H1 (cell line): ENCODE data around the gene DOCK9. TPM values are rescaled to one million over a fixed set of nuclear protein-coding genes. Genes with fewer than 3 reads are reported as not detected.

Experiments
- CTCF ChIA-PET: fragments of 300-600 bp; sonication (Branson Sonifier 250); formaldehyde crosslinking; loops from one replicate; lab custom pipeline; 2021; ENCODE audit not compliant: partially characterized antibody; lab: Charles Lee
- POLR2A ChIA-PET: fragments of 300-600 bp; sonication (Branson Sonifier 250); formaldehyde crosslinking; loops from one replicate; lab custom pipeline; 2021; ENCODE audit warnings: inconsistent platforms; ENCODE audit not compliant: partially characterized antibody; lab: Charles Lee
- DNase-seq, 2 experiments: peaks; one replicate each; pipeline versions ENCODE4 v3.0.0 to v3.0.0-alpha.2; 2010 to 2022; ENCODE audit warnings: low spot score in 2 of 2, low read depth in 1 of 2, mixed read lengths in 1 of 2
- FAIRE-seq: peaks from 2 replicates; lab custom pipeline; 2011; peaks lifted over from hg19 to GRCh38; lab: Jason Lieb, UNC
- H2AFZ ChIP-seq: 2 replicates; pipeline ENCODE4 v1.8.1; 2012; ENCODE audit warnings: low read length, inconsistent platforms
- H2AK5ac ChIP-seq: 2 replicates; pipeline ENCODE4 v1.6.1; 2013; ENCODE audit warnings: low read depth, low read length
- H2BK120ac ChIP-seq: replicated peaks from 2 replicates; pipeline ENCODE3; 2013; ENCODE audit warnings: low read depth, low read length, inconsistent platforms
- H2BK12ac ChIP-seq: 2 replicates; pipeline ENCODE4 v1.6.1; 2013; ENCODE audit warnings: low read depth, low read length
- H2BK15ac ChIP-seq: 2 replicates; pipeline ENCODE4 v1.6.1; 2013; ENCODE audit warnings: low read length
- H2BK20ac ChIP-seq: 2 replicates; pipeline ENCODE4 v1.6.1; 2013; ENCODE audit warnings: low read length
- H2BK5ac ChIP-seq: 2 replicates; pipeline ENCODE4 v1.6.1; 2013; ENCODE audit warnings: low read depth, low read length
- H3K14ac ChIP-seq: 2 replicates; pipeline ENCODE4 v1.6.1; 2013; ENCODE audit warnings: inconsistent platforms; ENCODE audit not compliant: insufficient read length
- H3K18ac ChIP-seq: 2 replicates; pipeline ENCODE4 v1.6.1; 2013; ENCODE audit warnings: low read length; ENCODE audit errors: extremely low read depth
- H3K23ac ChIP-seq: 2 replicates; pipeline ENCODE4 v1.6.1; 2013; ENCODE audit warnings: inconsistent platforms; ENCODE audit not compliant: insufficient read length
- H3K23me2 ChIP-seq: 2 replicates; pipeline ENCODE4 v1.6.1; 2013; ENCODE audit warnings: low read depth, low read length
- H3K27ac ChIP-seq: 2 replicates; pipeline ENCODE4 v1.6.1; 2011; ENCODE audit warnings: low read depth, low read length, inconsistent platforms
- H3K27me3 ChIP-seq, 4 experiments: replicated peaks in 1 of 4; 1 replicate in 1 of 4; 2 replicates in 3 of 4; pipeline versions ENCODE4 v1.6.1 to v1.8.1; 2011 to 2013; ENCODE audit warnings: low read length in 3 of 4, mild to moderate bottlenecking in 3 of 4, inconsistent platforms in 2 of 4, mixed read lengths in 2 of 4, moderate library complexity in 1 of 4; ENCODE audit not compliant: control insufficient read depth in 3 of 4, insufficient read depth in 3 of 4; ENCODE audit errors: extremely low read depth in 1 of 4
- H3K36me3 ChIP-seq, 4 experiments: 2 replicates each; pipeline versions ENCODE4 v1.6.1 to v1.8.1; 2011 to 2013; ENCODE audit warnings: mild to moderate bottlenecking in 4 of 4, low read length in 3 of 4, moderate library complexity in 2 of 4, control low read depth in 1 of 4, inconsistent platforms in 1 of 4; ENCODE audit not compliant: insufficient read depth in 4 of 4, control insufficient read depth in 2 of 4
- H3K4ac ChIP-seq: replicated peaks from 2 replicates; pipeline ENCODE3; 2013; ENCODE audit warnings: low read length, low read depth, mixed read lengths, inconsistent platforms; ENCODE audit not compliant: insufficient read length
- H3K4me1 ChIP-seq, 4 experiments: replicated peaks in 1 of 4; 1 replicate in 1 of 4; 2 replicates in 3 of 4; pipeline versions ENCODE4 v1.6.1 to v1.8.1; 2011 to 2013; ENCODE audit warnings: low read length in 3 of 4, inconsistent platforms in 2 of 4, mixed read lengths in 1 of 4; ENCODE audit not compliant: insufficient read depth in 4 of 4, control insufficient read depth in 3 of 4
- H3K4me2 ChIP-seq, 2 experiments: 2 replicates each; pipeline versions ENCODE4 v1.6.1 to v1.8.1; 2011 to 2013; ENCODE audit warnings: low read depth in 2 of 2, low read length in 2 of 2, control low read depth in 1 of 2, inconsistent platforms in 1 of 2, mild to moderate bottlenecking in 1 of 2; ENCODE audit not compliant: insufficient read depth in 1 of 2
- H3K4me3 ChIP-seq, 4 experiments: fragments of 200-600, 300-600 bp in 1 of 4; sonication (generic), shearing (Covaris generic), sonication (Bioruptor Twin) in 1 of 4; 2 replicates each; pipeline versions ENCODE4 v1.5.1 to v1.8.1; 2011 to 2016; ENCODE audit warnings: low read length in 4 of 4, low read depth in 3 of 4, control low read depth in 2 of 4, inconsistent platforms in 2 of 4, mild to moderate bottlenecking in 2 of 4, mixed read lengths in 1 of 4, moderate library complexity in 1 of 4; ENCODE audit not compliant: insufficient read depth in 2 of 4; ENCODE audit errors: extremely low read depth in 1 of 4
- H3K56ac ChIP-seq: replicated peaks from 2 replicates; pipeline ENCODE3; 2013; ENCODE audit warnings: low read depth, mild to moderate bottlenecking, mixed read lengths, low read length, inconsistent platforms; ENCODE audit not compliant: insufficient read length
- H3K79me1 ChIP-seq: 2 replicates; pipeline ENCODE4 v1.6.1; 2013; ENCODE audit warnings: low read depth, low read length, control low read depth
- H3K79me2 ChIP-seq, 2 experiments: 2 replicates each; pipeline versions ENCODE4 v1.6.1 to v1.8.1; 2012 to 2013; ENCODE audit warnings: low read length in 2 of 2, mild to moderate bottlenecking in 2 of 2, inconsistent platforms in 1 of 2; ENCODE audit not compliant: insufficient read depth in 2 of 2, control insufficient read depth in 1 of 2
- H3K9ac ChIP-seq, 4 experiments: replicated peaks in 1 of 4; 1 replicate in 1 of 4; 2 replicates in 3 of 4; pipeline versions ENCODE4 v1.6.1 to v1.8.1; 2011 to 2013; ENCODE audit warnings: low read depth in 3 of 4, low read length in 3 of 4, control low read depth in 2 of 4, mild to moderate bottlenecking in 2 of 4, moderate library complexity in 2 of 4, inconsistent platforms in 1 of 4; ENCODE audit errors: extremely low read depth in 1 of 4
- H3K9me3 ChIP-seq, 2 experiments: 2 replicates each; pipeline versions ENCODE4 v1.6.1 to v1.8.1; 2012 to 2013; ENCODE audit warnings: mild to moderate bottlenecking in 2 of 2, moderate library complexity in 2 of 2, control low read depth in 1 of 2, inconsistent platforms in 1 of 2, low read depth in 1 of 2, low read length in 1 of 2, mixed read lengths in 1 of 2; ENCODE audit not compliant: insufficient read depth in 2 of 2
- H4K20me1 ChIP-seq, 2 experiments: replicated peaks in 1 of 2; 2 replicates each; pipeline versions ENCODE3 to v1.8.1; 2011 to 2013; ENCODE audit warnings: inconsistent platforms in 2 of 2, low read length in 2 of 2, mild to moderate bottlenecking in 1 of 2; ENCODE audit not compliant: insufficient read depth in 2 of 2, control insufficient read depth in 1 of 2
- H4K5ac ChIP-seq: 2 replicates; pipeline ENCODE4 v1.6.1; 2013; ENCODE audit warnings: low read length, low read depth, mixed read lengths, inconsistent platforms; ENCODE audit not compliant: insufficient read length
- H4K8ac ChIP-seq: 2 replicates; pipeline ENCODE4 v1.8.0; 2013; ENCODE audit warnings: mild to moderate bottlenecking, moderate library complexity, low read length, inconsistent platforms; ENCODE audit not compliant: insufficient read depth; ENCODE audit errors: extremely low read depth
- H4K91ac ChIP-seq: replicated peaks from 2 replicates; pipeline ENCODE3; 2013; ENCODE audit warnings: low read length, mixed read lengths, inconsistent platforms; ENCODE audit not compliant: insufficient read length
- ASH2L ChIP-seq: fragments of 200-600, 300-600 bp; sonication (generic); IDR thresholded peaks from one replicate; pipeline ENCODE4 v1.7.1; 2017; ENCODE audit warnings: low read length
- BACH1 ChIP-seq: IDR thresholded peaks from 2 replicates; pipeline ENCODE4 v1.6.1; 2012; ENCODE audit warnings: low read length, improper control_type of control experiment
- BCL11A ChIP-seq, 2 experiments: IDR thresholded peaks; one replicate each; pipeline ENCODE4 v1.6.1; 2011; ENCODE audit warnings: low read depth in 2 of 2, low read length in 2 of 2, mild to moderate bottlenecking in 2 of 2
- BRCA1 ChIP-seq: IDR thresholded peaks from 2 replicates; pipeline ENCODE4 v1.6.1; 2012; ENCODE audit warnings: low read depth, low read length, improper control_type of control experiment
- CBX5 ChIP-seq: fragments of 300-800, 300-1000 bp; sonication (generic); IDR thresholded peaks from 2 replicates; pipeline ENCODE4 v1.7.1; 2016; ENCODE audit warnings: antibody characterized with exemption, low read length, low read depth
- CBX8 ChIP-seq: fragments of 300-800, 300-1000 bp; sonication (generic); IDR thresholded peaks from 2 replicates; pipeline ENCODE4 v1.7.1; 2016; ENCODE audit warnings: low read depth, low read length, borderline replicate concordance
- GABPA ChIP-seq: IDR thresholded peaks from 2 replicates; pipeline ENCODE4 v1.6.1; 2011; ENCODE audit warnings: mild to moderate bottlenecking, low read length, moderate library complexity, borderline replicate concordance; ENCODE audit not compliant: insufficient read depth
- GTF2F1 ChIP-seq: IDR thresholded peaks from 2 replicates; pipeline ENCODE4 v1.6.1; 2012; ENCODE audit warnings: low read depth, low read length, improper control_type of control experiment, borderline replicate concordance
- SAP30 ChIP-seq: fragments of 300-600 bp; sonication (generic); IDR thresholded peaks from 2 replicates; pipeline ENCODE4 v1.7.1; 2012; ENCODE audit warnings: low read length, moderate library complexity, mild to moderate bottlenecking, inconsistent platforms; ENCODE audit not compliant: insufficient read depth, insufficient replicate concordance
- SIX5 ChIP-seq: IDR thresholded peaks from 2 replicates; pipeline ENCODE4 v1.6.1; 2011; ENCODE audit warnings: mild to moderate bottlenecking, low read depth, low read length
- SRF ChIP-seq: IDR thresholded peaks from 2 replicates; pipeline ENCODE4 v1.6.1; 2011; ENCODE audit warnings: mild to moderate bottlenecking, low read depth, low read length, moderate library complexity
- SUZ12 ChIP-seq: fragments of 200-600 bp; sonication (generic); IDR thresholded peaks from 2 replicates; pipeline ENCODE4 v1.6.1; 2012; ENCODE audit warnings: mild to moderate bottlenecking, inconsistent platforms, low read length, moderate library complexity, mixed read lengths
- WGBS, 2 experiments: shearing (Covaris generic) in 1 of 2; methylation state at CpG; one replicate each; pipeline versions ENCODE4 v1.1.6 to v1.1.7; 2013 to 2015; ENCODE audit warnings: low lambda C conversion rate in 2 of 2, mixed read lengths in 2 of 2, inconsistent platforms in 1 of 2, low coverage in 1 of 2, missing lambda C conversion rate in 1 of 2; ENCODE audit not compliant: insufficient replicate concordance in 2 of 2, insufficient coverage in 1 of 2, insufficient read length in 1 of 2; ENCODE audit errors: extremely low coverage in 1 of 2, missing lambda C conversion rate in 1 of 2; 5-methylcytosine and 5-hydroxymethylcytosine counted together
- polyA plus RNA-seq, 7 experiments: library from polyadenylated mRNA; depleted of rRNA in 3 of 7; stranded (reverse) in 5 of 7; unstranded in 2 of 7; fragments of >200 nt in 5 of 7; fragments of 200-250 nt in 2 of 7; gene quantifications; 1 replicate in 5 of 7; 2 replicates in 1 of 7; 4 replicates in 1 of 7; pipeline versions ENCODE4 v1.2.1 to v1.2.3, GENCODE V29; 2011 to 2013; ENCODE audit warnings: missing spikeins in 2 of 7, mixed read lengths in 2 of 7
- total RNA-seq: library from RNA; stranded (reverse); fragmentation: NEBNext Ultra II Directional; extraction: Animal tissue kit (Norgen Biotek cat#: 25700); gene quantifications from 2 replicates; pipeline ENCODE4 v1.2.1, GENCODE V29; 2021

Gene DOCK9
- total and polyA plus RNA-seq, 2 of the 8 experiments (the other 6 are each of a cell fraction or from before 2014, with no cell fraction given): 21.6 to 31.5 TPM

DNA sequence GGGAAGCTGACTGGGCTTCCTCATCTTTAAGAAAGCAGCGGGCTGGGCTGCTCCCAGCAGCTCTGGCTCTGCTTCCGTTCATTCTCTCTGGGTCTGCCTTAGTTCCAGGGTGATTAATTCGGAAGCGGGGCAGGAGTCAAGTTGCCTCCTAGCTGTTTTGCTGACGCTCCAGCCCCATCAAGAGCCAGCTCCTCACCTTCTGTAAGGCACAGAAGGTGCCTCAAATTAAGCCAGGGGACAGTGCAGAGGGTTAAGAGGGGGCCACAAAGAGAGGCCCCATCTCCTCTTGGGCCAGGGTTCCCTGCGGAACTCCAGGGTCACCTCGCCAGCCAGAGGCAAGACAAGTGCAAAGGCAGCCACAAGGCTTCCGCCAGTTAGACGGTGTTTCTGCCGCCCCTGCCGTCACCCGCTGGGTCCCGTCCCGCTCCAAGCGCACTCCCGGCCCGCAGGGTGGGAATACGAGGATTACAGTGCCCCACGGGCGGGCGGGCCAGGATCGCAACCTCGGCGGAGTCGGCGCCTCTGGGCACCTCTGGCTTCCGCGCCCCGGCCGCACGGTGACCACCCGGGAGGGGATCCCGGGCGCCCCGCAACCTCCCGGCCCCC lies 225.9 kb downstream of the DOCK9 start:
- Histone ChIP-seq H3K4ac (no peak overlapping the region), H3K27me3 (peaks cover 0 to 23% (median 16%) of the 10 kb centered on the region in 4 experiments; a peak in 6 of 7 replicates), H3K4me1 (peaks cover 0 to 10% (median 6%) of the 10 kb centered on the region in 4 experiments; a peak in 4 of 7 replicates), H2BK15ac (peak overlapping the region; percentile 88; the same call in 1 of the 2 replicates), H3K56ac (no peak overlapping the region), H3K79me1 (no peaks in the 10 kb centered on the region), H3K23me2 (peaks cover 13% of the 10 kb centered on the region; the same call in 1 of the 2 replicates), H2BK120ac (no peak overlapping the region), H3K23ac (no peak overlapping the region), H2BK12ac (no peak overlapping the region), H4K8ac (0 out of 2 replicates have a peak overlapping the region, but pooled peaks have one; percentile 60), H2BK20ac (no peak overlapping the region), H3K14ac (no peak overlapping the region), H4K91ac (no peak overlapping the region), H3K27ac (no peak overlapping the region), H3K9me3 (no peaks in the 10 kb centered on the region), H4K20me1 (no peaks in the 10 kb centered on the region), H3K9ac (no peak overlapping the region), H3K79me2 (no peaks in the 10 kb centered on the region), H2BK5ac (no peak overlapping the region), H3K36me3 (no peaks in the 10 kb centered on the region), H2AFZ (peak overlapping the region; percentile 18; the same call in 1 of the 2 replicates), H3K4me2 (peak overlapping the region; percentile 74 to 79), H3K4me3 (peak overlapping the region; percentile 36 to 61 (median 42)), H4K5ac (no peak overlapping the region), H3K18ac (no peak overlapping the region; the same call in 1 of the 2 replicates), H2AK5ac (no peak overlapping the region)
- ChIA-PET CTCF (interaction anchor here (1.2 to 1.4 kb wide), 5 partner anchors 10 to 99 kb away, joined by 3 to 5 read pairs (median 4); no protein-coding TSS in a partner anchor), POLR2A (interaction anchor here (1.1 to 2.0 kb wide), 3 partner anchors 10 to 25 kb away, joined by 3 to 8 read pairs (median 3); no protein-coding TSS in a partner anchor)
- DNase-seq (peak in 1 of 2 experiments; percentile 70), FAIRE-seq (no peak)
- WGBS, 2 experiments: 11% methylated on average over 15 of the region's 36 CpGs; no CpG with 5 or more reads in 1 of the 2 experiments
- TF ChIP-seq SIX5 (no peak), SUZ12 (peak; percentile 57), BRCA1 (no peak), BACH1 (no peak), GTF2F1 (no peak), CBX5 (no peak), SAP30 (no peak), CBX8 (no peak), SRF (no peak), GABPA (0 out of 2 replicates have a peak, but pooled peaks have one; percentile 7), ASH2L (peak; percentile 35), BCL11A (IDR thresholded peaks at IDR 0.05; ENCODE audit: low read depth in 2 of 2, low read length in 2 of 2) (no peak)
